Testis (tissue), 3 donors: ENCODE results near the gene SSNA1. TPM values are rescaled to one million over a fixed set of nuclear protein-coding genes. Genes with fewer than 3 reads are reported as not detected.
A peak's percentile ranks its signal among the peaks of the same experiment; 100 is the strongest.

Source experiments
- DNase-seq: peaks from one replicate; pipeline ENCODE4 v3.0.0-alpha.2; 2019
- H3K27ac ChIP-seq, 2 donors: fragments of 200-600 bp; sonication (generic); one replicate each; pipeline ENCODE4 v1.5.1; 2019
- H3K27me3 ChIP-seq: fragments of 200-600 bp; sonication (generic); one replicate; pipeline ENCODE4 v1.5.1; 2019
- H3K36me3 ChIP-seq: fragments of 200-600 bp; sonication (generic); one replicate; pipeline ENCODE4 v1.5.1; 2017; ENCODE audit warnings: low read depth; ENCODE audit errors: missing control alignments
- H3K4me1 ChIP-seq: fragments of 200-600 bp; sonication (generic); one replicate; pipeline ENCODE4 v1.5.1; 2019
- H3K4me3 ChIP-seq, 2 donors: fragments of 200-600 bp; sonication (generic); one replicate each; pipeline ENCODE4 v1.5.1; 2017 to 2019
- H3K9me3 ChIP-seq: fragments of 200-600 bp; sonication (generic); one replicate; pipeline ENCODE4 v1.5.1; 2017
- CTCF ChIP-seq, 3 experiments: fragments of 450-650 bp in 2 of 3; fragments of 200-600 bp in 1 of 3; sonication (generic) in 1 of 3; IDR thresholded peaks; one replicate each; pipeline ENCODE4 v1.5.1; 2016 to 2019; ENCODE audit warnings: antibody characterized with exemption in 3 of 3, mild to moderate bottlenecking in 2 of 3, moderate library complexity in 1 of 3
- POLR2A ChIP-seq: fragments of 450-650 bp; IDR thresholded peaks from one replicate; pipeline ENCODE4 v1.6.1; 2017; ENCODE audit warnings: antibody characterized with exemption, mild to moderate bottlenecking, moderate library complexity
- WGBS, 2 donors: methylation state at CpG; one replicate each; pipeline ENCODE4 v1.1.5; 2018; 5-methylcytosine and 5-hydroxymethylcytosine counted together
- intact Hi-C: fragments of 100-400 bp; cut with DNase I; formaldehyde crosslinking; loops from one replicate; pipeline ENCODE4 v1.15.1; 2023; ENCODE audit warnings: low total_unique reads
- polyA plus RNA-seq: library from polyadenylated mRNA; stranded (reverse); fragments of 350-450 nt; fragmentation: Illumina TruSeq; extraction: RNeasy Lipid Tissue Mini Kit (QIAGEN cat#74804); gene quantifications from one replicate; pipeline ENCODE4 v1.2.3, GENCODE V29; 2014; ENCODE audit warnings: low read depth, low replicate concordance; ENCODE audit not compliant: insufficient read depth
- total RNA-seq, 2 donors: library from RNA; depleted of rRNA; stranded (reverse); fragments of >200 nt; gene quantifications; one replicate each; pipeline ENCODE4 v1.2.3, GENCODE V29; 2016

The SSNA1 gene
- total and polyA plus RNA-seq, 3 donors from 2014 or later: 134 to 211 (median 137) TPM

GRCh38 chr9:137161558-137162486 is 26.7 kb upstream of the SSNA1 start:
- Histone ChIP-seq H3K4me3 (peak overlapping the region in 1 of 2 donors; percentile 3), H3K4me1 (peaks cover 7% of the 10 kb centered on the region), H3K27ac (no peak overlapping the region), H3K27me3 (no peaks in the 10 kb centered on the region), H3K36me3 (no peaks in the 10 kb centered on the region), H3K9me3 (no peaks in the 10 kb centered on the region)
- DNase-seq: no peak
- no peak for TF ChIP-seq POLR2A
- TF ChIP-seq CTCF (IDR thresholded peaks at IDR 0.05): no peak
- 0 to 3% methylated on average over 14 to 47 of the region's 71 CpGs for WGBS, 2 donors
- intact Hi-C loops: no loop called here

GRCh38 chr9:137162505-137163364 is 25.7 kb upstream of the SSNA1 start:
- intact Hi-C loops: no loop called here
- WGBS, 2 donors: 5 to 6% methylated on average over 7 to 56 of the region's 74 CpGs
- peak; percentile 50 for DNase-seq
- H3K4me1 ChIP-seq: peaks cover 13% of the 10 kb centered on the region
- no peak for TF ChIP-seq CTCF (IDR thresholded peaks at IDR 0.05)
- TF ChIP-seq POLR2A: no peak
- H3K27me3 ChIP-seq: no peaks in the 10 kb centered on the region
- no peak overlapping the region for H3K27ac ChIP-seq
- H3K4me3 ChIP-seq: peak overlapping the region in 1 of 2 donors; percentile 24
- H3K9me3 ChIP-seq: no peaks in the 10 kb centered on the region
- no peaks in the 10 kb centered on the region for H3K36me3 ChIP-seq

GRCh38 chr9:137163365-137163715 is 25.1 kb upstream of the SSNA1 start:
- no peaks in the 10 kb centered on the region for H3K27me3 ChIP-seq
- intact Hi-C loops: no loop called here
- TF ChIP-seq POLR2A: no peak
- TF ChIP-seq CTCF (IDR thresholded peaks at IDR 0.05): no peak

GRCh38 chr9:137163805-137164204 is 24.7 kb upstream of the SSNA1 start:
- WGBS, 2 donors: 71 to 79% methylated on average over 6 to 22 of the region's 22 CpGs

More at GRCh38 chr9:137163365-137163715, 25.1 kb upstream of the SSNA1 start:
- Histone ChIP-seq H3K27ac (no peak overlapping the region), H3K4me3 (peak overlapping the region in 1 of 2 donors; percentile 24), H3K4me1 (peaks cover 19% of the 10 kb centered on the region), H3K36me3 (no peaks in the 10 kb centered on the region), H3K9me3 (no peaks in the 10 kb centered on the region)
- WGBS, 2 donors: 11 to 25% methylated on average over 15 to 25 of the region's 26 CpGs
- no peak for DNase-seq

More at GRCh38 chr9:137163805-137164204, 24.7 kb upstream of the SSNA1 start:
- Histone ChIP-seq H3K4me1 (peaks cover 21% of the 10 kb centered on the region), H3K4me3 (no peak overlapping the region), H3K9me3 (no peaks in the 10 kb centered on the region), H3K27ac (no peak overlapping the region), H3K36me3 (no peaks in the 10 kb centered on the region), H3K27me3 (no peaks in the 10 kb centered on the region)
- TF ChIP-seq POLR2A (no peak), CTCF (IDR thresholded peaks at IDR 0.05) (no peak)
- DNase-seq: no peak
- intact Hi-C loops: no loop called here
